Parathyroid adenoma (tissue), 2 donors: ENCODE data around the gene TUBB.
"Not testable (repeated sequence)": the region's sequence is repeated elsewhere in the genome, so short reads cannot be mapped to it uniquely, and the experiment has no call there.

ENCODE experiments used
- H2AFZ ChIP-seq: fragments of 300-600 bp; sonication (generic); one replicate; pipeline ENCODE4 v1.7.0; 2017; ENCODE audit warnings: antibody characterized with exemption, mild to moderate bottlenecking
- H3K27ac ChIP-seq: fragments of 300-600 bp; sonication (generic); one replicate; pipeline ENCODE4 v1.7.0; 2017
- H3K27me3 ChIP-seq: fragments of 300-600 bp; sonication (generic); one replicate; pipeline ENCODE4 v1.7.0; 2017; ENCODE audit warnings: low read length; ENCODE audit not compliant: control insufficient read depth, insufficient read depth
- H3K36me3 ChIP-seq: fragments of 300-600 bp; sonication (generic); one replicate; pipeline ENCODE4 v1.7.0; 2017; ENCODE audit warnings: low read length; ENCODE audit not compliant: control insufficient read depth, insufficient read depth
- H3K4me1 ChIP-seq: fragments of 300-600 bp; sonication (generic); one replicate; pipeline ENCODE4 v1.7.0; 2017; ENCODE audit warnings: control low read depth
- H3K4me2 ChIP-seq: fragments of 300-600 bp; sonication (generic); one replicate; pipeline ENCODE4 v1.7.0; 2017; ENCODE audit warnings: low read length
- H3K4me3 ChIP-seq: fragments of 300-600 bp; sonication (generic); one replicate; pipeline ENCODE4 v1.7.0; 2017; ENCODE audit warnings: low read depth, low read length
- H3K79me2 ChIP-seq: fragments of 300-600 bp; sonication (generic); one replicate; pipeline ENCODE4 v1.7.0; 2017; ENCODE audit warnings: control low read depth
- H3K9ac ChIP-seq: fragments of 300-600 bp; sonication (generic); one replicate; pipeline ENCODE4 v1.7.0; 2017; ENCODE audit warnings: mild to moderate bottlenecking
- H3K9me3 ChIP-seq: fragments of 300-600 bp; sonication (generic); one replicate; pipeline ENCODE4 v1.7.0; 2017; ENCODE audit warnings: low read length; ENCODE audit not compliant: control insufficient read depth
- TF ChIP-seq, protein P1 (sequence below): fragments of 300-600 bp; sonication (generic); IDR thresholded peaks from one replicate; pipeline ENCODE4 v1.7.0; 2017; ENCODE audit warnings: antibody characterized with exemption, mild to moderate bottlenecking
- donor health status: primary hyperparathyroidism.

Gene TUBB

GRCh38 chr6:30761791-30762429, 41.8 kb downstream of the TUBB start:
- Histone ChIP-seq H3K27ac (no peak overlapping the region), H3K4me3 (no peak overlapping the region), H2AFZ (no peak overlapping the region), H3K36me3 (no peaks in the 10 kb centered on the region), H3K9me3 (no peaks in the 10 kb centered on the region), H3K4me1 (peaks cover 4% of the 10 kb centered on the region), H3K4me2 (no peak overlapping the region), H3K79me2 (no peaks in the 10 kb centered on the region), H3K27me3 (no peaks in the 10 kb centered on the region), H3K9ac (no peak overlapping the region)
- TF ChIP-seq, protein P1, sequence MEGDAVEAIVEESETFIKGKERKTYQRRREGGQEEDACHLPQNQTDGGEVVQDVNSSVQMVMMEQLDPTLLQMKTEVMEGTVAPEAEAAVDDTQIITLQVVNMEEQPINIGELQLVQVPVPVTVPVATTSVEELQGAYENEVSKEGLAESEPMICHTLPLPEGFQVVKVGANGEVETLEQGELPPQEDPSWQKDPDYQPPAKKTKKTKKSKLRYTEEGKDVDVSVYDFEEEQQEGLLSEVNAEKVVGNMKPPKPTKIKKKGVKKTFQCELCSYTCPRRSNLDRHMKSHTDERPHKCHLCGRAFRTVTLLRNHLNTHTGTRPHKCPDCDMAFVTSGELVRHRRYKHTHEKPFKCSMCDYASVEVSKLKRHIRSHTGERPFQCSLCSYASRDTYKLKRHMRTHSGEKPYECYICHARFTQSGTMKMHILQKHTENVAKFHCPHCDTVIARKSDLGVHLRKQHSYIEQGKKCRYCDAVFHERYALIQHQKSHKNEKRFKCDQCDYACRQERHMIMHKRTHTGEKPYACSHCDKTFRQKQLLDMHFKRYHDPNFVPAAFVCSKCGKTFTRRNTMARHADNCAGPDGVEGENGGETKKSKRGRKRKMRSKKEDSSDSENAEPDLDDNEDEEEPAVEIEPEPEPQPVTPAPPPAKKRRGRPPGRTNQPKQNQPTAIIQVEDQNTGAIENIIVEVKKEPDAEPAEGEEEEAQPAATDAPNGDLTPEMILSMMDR = no peak

- Histone ChIP-seq H3K79me2 (no peaks in the 10 kb centered on the region), H3K27ac (no peak overlapping the region), H3K9ac (no peak overlapping the region)
Measured at GRCh38 chr6:30763155-30763617, 43.0 kb downstream of the TUBB start.

DNA sequence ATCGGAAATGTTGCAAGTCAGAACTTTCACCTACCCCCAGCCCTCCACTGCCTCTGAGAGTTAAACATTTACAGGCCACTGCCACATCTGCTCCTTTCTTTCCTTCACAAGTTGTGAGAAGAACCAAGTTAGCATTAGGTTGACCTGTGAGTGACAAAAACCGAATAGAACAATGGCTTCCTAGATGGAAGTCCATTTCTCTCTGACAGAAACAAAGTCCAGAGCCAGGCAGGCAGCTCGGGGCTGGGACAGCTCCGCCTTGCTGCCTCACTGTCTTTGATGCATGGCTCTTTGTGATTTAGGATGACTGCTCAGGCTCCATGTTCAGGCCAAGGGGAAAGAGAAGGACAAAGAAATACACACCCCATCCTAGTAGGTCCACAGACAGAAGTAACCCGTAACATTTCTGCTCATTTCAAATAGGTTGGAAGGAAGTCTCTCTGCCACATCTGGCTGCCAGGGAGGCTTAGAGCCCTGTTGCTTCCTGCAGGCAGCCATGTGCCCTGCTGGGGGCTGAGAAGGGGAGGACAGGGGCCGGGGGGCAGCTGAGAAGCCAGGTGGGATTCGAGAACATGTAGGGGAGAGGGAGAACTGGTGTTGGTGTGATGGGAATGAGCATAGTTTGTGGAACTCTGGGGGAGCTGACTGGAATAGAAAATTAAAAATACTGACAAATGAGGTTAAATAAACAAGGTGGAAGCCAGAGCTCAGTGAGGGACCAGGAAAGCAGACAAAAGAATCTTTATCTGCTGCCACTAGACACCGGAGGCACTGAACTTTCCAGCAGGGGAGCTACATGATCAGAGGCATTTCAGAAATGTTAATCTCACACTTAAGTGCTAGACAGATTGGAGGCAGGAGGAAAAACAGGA, 43.7 kb downstream of the TUBB start:
- Histone ChIP-seq H3K4me2 (no peak overlapping the region), H3K79me2 (no peaks in the 10 kb centered on the region), H3K4me3 (no peak overlapping the region), H3K36me3 (no peaks in the 10 kb centered on the region), H3K27ac (no peak overlapping the region), H2AFZ (peak overlapping the region; percentile 14), H3K27me3 (no peaks in the 10 kb centered on the region), H3K4me1 (peaks cover under 1% of the 10 kb centered on the region), H3K9ac (no peak overlapping the region), H3K9me3 (no peaks in the 10 kb centered on the region)
- TF ChIP-seq, protein P1 = no peak

More at GRCh38 chr6:30763155-30763617, 43.0 kb downstream of the TUBB start:
- H3K9me3 ChIP-seq = no peaks in the 10 kb centered on the region
- H3K4me1 ChIP-seq = no peaks in the 10 kb centered on the region
- H3K4me2 ChIP-seq = no peak overlapping the region
- H3K4me3 ChIP-seq = no peak overlapping the region
- TF ChIP-seq, protein P1 = no peak
- H3K36me3 ChIP-seq = no peaks in the 10 kb centered on the region
- H2AFZ ChIP-seq = no peak overlapping the region
- H3K27me3 ChIP-seq = no peaks in the 10 kb centered on the region

DNA sequence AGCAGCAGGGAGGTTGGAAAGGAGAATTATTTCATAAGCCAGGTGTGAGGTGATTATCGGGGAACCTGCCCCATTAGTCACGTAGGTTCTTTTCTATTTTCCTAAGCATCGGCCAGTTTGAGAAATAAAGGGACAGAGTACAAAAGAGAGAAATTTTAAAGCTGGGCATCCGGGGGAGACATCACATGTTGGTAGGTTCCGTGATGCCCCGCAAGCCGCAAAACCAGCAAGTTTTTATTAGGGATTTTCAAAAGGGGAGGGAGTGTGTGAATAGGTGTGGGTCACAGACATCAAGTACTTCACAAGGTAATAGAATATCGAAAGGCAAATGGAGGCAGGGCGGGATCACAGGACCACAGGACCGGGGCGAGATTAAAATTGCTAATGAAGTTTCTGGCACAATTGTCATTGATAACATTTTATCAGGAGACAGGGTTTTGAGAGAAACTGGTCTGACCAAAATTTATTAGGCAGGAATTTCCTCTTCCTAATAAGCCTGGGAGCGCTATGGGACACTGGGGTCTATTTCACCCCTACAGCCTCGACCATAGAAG, 44.4 kb downstream of the TUBB start:
- H3K4me3 ChIP-seq, H3K79me2 ChIP-seq, H3K27ac ChIP-seq, H3K4me1 ChIP-seq, H3K27me3 ChIP-seq, H3K9ac ChIP-seq, H3K36me3 ChIP-seq, H3K9me3 ChIP-seq, H2AFZ ChIP-seq, H3K4me2 ChIP-seq: not testable (repeated sequence)

GRCh38 chr6:30765495-30765894, 45.3 kb downstream of the TUBB start:
- H2AFZ ChIP-seq, H3K9ac ChIP-seq, H3K4me3 ChIP-seq, H3K9me3 ChIP-seq, H3K27me3 ChIP-seq, H3K79me2 ChIP-seq, H3K27ac ChIP-seq, H3K36me3 ChIP-seq, H3K4me2 ChIP-seq: not testable (repeated sequence)
- peaks cover 14% of the 10 kb centered on the region for H3K4me1 ChIP-seq
